AG09319 (cell line): ENCODE results near the gene SASH1.

ENCODE experiments used
- DNase-seq: peaks from one replicate; pipeline ENCODE4 v3.0.0-alpha.2; 2010; ENCODE audit warnings: low read depth; ENCODE audit errors: extremely low read depth
- CTCF ChIP-seq: IDR thresholded peaks from 2 replicates; pipeline ENCODE4 v1.5.1; 2011; ENCODE audit warnings: low read depth, mild to moderate bottlenecking, inconsistent platforms, low read length, moderate library complexity

The SASH1 gene

GRCh38 chr6:148328876-148329555 is 13.6 kb upstream of the SASH1 start:
- DNase-seq = no peak
- no peak for TF ChIP-seq CTCF

GRCh38 chr6:148329596-148330381 is 12.8 kb upstream of the SASH1 start:
- DNase-seq = no peak

GRCh38 chr6:148332088-148332487 is 10.6 kb upstream of the SASH1 start:
- TF ChIP-seq CTCF = no peak
- no peak for DNase-seq

More at GRCh38 chr6:148329596-148330381, 12.8 kb upstream of the SASH1 start:
- TF ChIP-seq CTCF = no peak

- TF ChIP-seq CTCF = no peak
These were observed 5.7 kb upstream of the SASH1 start for GRCh38 chr6:148336901-148337300.

GRCh38 chr6:148339766-148340165 is 2.9 kb upstream of the SASH1 start:
- DNase-seq = no peak
- no peak for TF ChIP-seq CTCF

More at GRCh38 chr6:148336901-148337300, 5.7 kb upstream of the SASH1 start:
- DNase-seq = no peak

GRCh38 chr6:148340586-148341297 is 1.9 kb upstream of the SASH1 start:
- no peak for DNase-seq
- no peak for TF ChIP-seq CTCF

- TF ChIP-seq CTCF = no peak
- DNase-seq = no peak
These were observed 613 bp upstream of the SASH1 start for GRCh38 chr6:148342100-148342349.
